H1 (cell line): ENCODE data around the gene CLEC10A. TPM values are rescaled to one million over a fixed set of nuclear protein-coding genes. Genes with fewer than 3 reads are reported as not detected.

Experiments
- CTCF ChIA-PET: fragments of 300-600 bp; sonication (Branson Sonifier 250); formaldehyde crosslinking; loops from one replicate; lab custom pipeline; 2021; ENCODE audit not compliant: partially characterized antibody; lab: Charles Lee
- POLR2A ChIA-PET: fragments of 300-600 bp; sonication (Branson Sonifier 250); formaldehyde crosslinking; loops from one replicate; lab custom pipeline; 2021; ENCODE audit warnings: inconsistent platforms; ENCODE audit not compliant: partially characterized antibody; lab: Charles Lee
- DNase-seq, 2 experiments: peaks; one replicate each; pipeline versions ENCODE4 v3.0.0 to v3.0.0-alpha.2; 2010 to 2022; ENCODE audit warnings: low spot score in 2 of 2, low read depth in 1 of 2, mixed read lengths in 1 of 2
- FAIRE-seq: peaks from 2 replicates; lab custom pipeline; 2011; peaks lifted over from hg19 to GRCh38; lab: Jason Lieb, UNC
- H2AFZ ChIP-seq: 2 replicates; pipeline ENCODE4 v1.8.1; 2012; ENCODE audit warnings: low read length, inconsistent platforms
- H2AK5ac ChIP-seq: 2 replicates; pipeline ENCODE4 v1.6.1; 2013; ENCODE audit warnings: low read depth, low read length
- H2BK120ac ChIP-seq: replicated peaks from 2 replicates; pipeline ENCODE3; 2013; ENCODE audit warnings: low read depth, low read length, inconsistent platforms
- H2BK12ac ChIP-seq: 2 replicates; pipeline ENCODE4 v1.6.1; 2013; ENCODE audit warnings: low read depth, low read length
- H2BK15ac ChIP-seq: 2 replicates; pipeline ENCODE4 v1.6.1; 2013; ENCODE audit warnings: low read length
- H2BK20ac ChIP-seq: 2 replicates; pipeline ENCODE4 v1.6.1; 2013; ENCODE audit warnings: low read length
- H2BK5ac ChIP-seq: 2 replicates; pipeline ENCODE4 v1.6.1; 2013; ENCODE audit warnings: low read depth, low read length
- H3K14ac ChIP-seq: 2 replicates; pipeline ENCODE4 v1.6.1; 2013; ENCODE audit warnings: inconsistent platforms; ENCODE audit not compliant: insufficient read length
- H3K18ac ChIP-seq: 2 replicates; pipeline ENCODE4 v1.6.1; 2013; ENCODE audit warnings: low read length; ENCODE audit errors: extremely low read depth
- H3K23ac ChIP-seq: 2 replicates; pipeline ENCODE4 v1.6.1; 2013; ENCODE audit warnings: inconsistent platforms; ENCODE audit not compliant: insufficient read length
- H3K23me2 ChIP-seq: 2 replicates; pipeline ENCODE4 v1.6.1; 2013; ENCODE audit warnings: low read depth, low read length
- H3K27ac ChIP-seq: 2 replicates; pipeline ENCODE4 v1.6.1; 2011; ENCODE audit warnings: low read depth, low read length, inconsistent platforms
- H3K27me3 ChIP-seq, 4 experiments: replicated peaks in 1 of 4; 1 replicate in 1 of 4; 2 replicates in 3 of 4; pipeline versions ENCODE4 v1.6.1 to v1.8.1; 2011 to 2013; ENCODE audit warnings: low read length in 3 of 4, mild to moderate bottlenecking in 3 of 4, inconsistent platforms in 2 of 4, mixed read lengths in 2 of 4, moderate library complexity in 1 of 4; ENCODE audit not compliant: control insufficient read depth in 3 of 4, insufficient read depth in 3 of 4; ENCODE audit errors: extremely low read depth in 1 of 4
- H3K36me3 ChIP-seq, 4 experiments: 2 replicates each; pipeline versions ENCODE4 v1.6.1 to v1.8.1; 2011 to 2013; ENCODE audit warnings: mild to moderate bottlenecking in 4 of 4, low read length in 3 of 4, moderate library complexity in 2 of 4, control low read depth in 1 of 4, inconsistent platforms in 1 of 4; ENCODE audit not compliant: insufficient read depth in 4 of 4, control insufficient read depth in 2 of 4
- H3K4ac ChIP-seq: replicated peaks from 2 replicates; pipeline ENCODE3; 2013; ENCODE audit warnings: low read length, low read depth, mixed read lengths, inconsistent platforms; ENCODE audit not compliant: insufficient read length
- H3K4me1 ChIP-seq, 4 experiments: replicated peaks in 1 of 4; 1 replicate in 1 of 4; 2 replicates in 3 of 4; pipeline versions ENCODE4 v1.6.1 to v1.8.1; 2011 to 2013; ENCODE audit warnings: low read length in 3 of 4, inconsistent platforms in 2 of 4, mixed read lengths in 1 of 4; ENCODE audit not compliant: insufficient read depth in 4 of 4, control insufficient read depth in 3 of 4
- H3K4me2 ChIP-seq, 2 experiments: 2 replicates each; pipeline versions ENCODE4 v1.6.1 to v1.8.1; 2011 to 2013; ENCODE audit warnings: low read depth in 2 of 2, low read length in 2 of 2, control low read depth in 1 of 2, inconsistent platforms in 1 of 2, mild to moderate bottlenecking in 1 of 2; ENCODE audit not compliant: insufficient read depth in 1 of 2
- H3K4me3 ChIP-seq, 4 experiments: fragments of 200-600, 300-600 bp in 1 of 4; sonication (generic), shearing (Covaris generic), sonication (Bioruptor Twin) in 1 of 4; 2 replicates each; pipeline versions ENCODE4 v1.5.1 to v1.8.1; 2011 to 2016; ENCODE audit warnings: low read length in 4 of 4, low read depth in 3 of 4, control low read depth in 2 of 4, inconsistent platforms in 2 of 4, mild to moderate bottlenecking in 2 of 4, mixed read lengths in 1 of 4, moderate library complexity in 1 of 4; ENCODE audit not compliant: insufficient read depth in 2 of 4; ENCODE audit errors: extremely low read depth in 1 of 4
- H3K56ac ChIP-seq: replicated peaks from 2 replicates; pipeline ENCODE3; 2013; ENCODE audit warnings: low read depth, mild to moderate bottlenecking, mixed read lengths, low read length, inconsistent platforms; ENCODE audit not compliant: insufficient read length
- H3K79me1 ChIP-seq: 2 replicates; pipeline ENCODE4 v1.6.1; 2013; ENCODE audit warnings: low read depth, low read length, control low read depth
- H3K79me2 ChIP-seq, 2 experiments: 2 replicates each; pipeline versions ENCODE4 v1.6.1 to v1.8.1; 2012 to 2013; ENCODE audit warnings: low read length in 2 of 2, mild to moderate bottlenecking in 2 of 2, inconsistent platforms in 1 of 2; ENCODE audit not compliant: insufficient read depth in 2 of 2, control insufficient read depth in 1 of 2
- H3K9ac ChIP-seq, 4 experiments: replicated peaks in 1 of 4; 1 replicate in 1 of 4; 2 replicates in 3 of 4; pipeline versions ENCODE4 v1.6.1 to v1.8.1; 2011 to 2013; ENCODE audit warnings: low read depth in 3 of 4, low read length in 3 of 4, control low read depth in 2 of 4, mild to moderate bottlenecking in 2 of 4, moderate library complexity in 2 of 4, inconsistent platforms in 1 of 4; ENCODE audit errors: extremely low read depth in 1 of 4
- H3K9me3 ChIP-seq, 2 experiments: 2 replicates each; pipeline versions ENCODE4 v1.6.1 to v1.8.1; 2012 to 2013; ENCODE audit warnings: mild to moderate bottlenecking in 2 of 2, moderate library complexity in 2 of 2, control low read depth in 1 of 2, inconsistent platforms in 1 of 2, low read depth in 1 of 2, low read length in 1 of 2, mixed read lengths in 1 of 2; ENCODE audit not compliant: insufficient read depth in 2 of 2
- H4K20me1 ChIP-seq, 2 experiments: replicated peaks in 1 of 2; 2 replicates each; pipeline versions ENCODE3 to v1.8.1; 2011 to 2013; ENCODE audit warnings: inconsistent platforms in 2 of 2, low read length in 2 of 2, mild to moderate bottlenecking in 1 of 2; ENCODE audit not compliant: insufficient read depth in 2 of 2, control insufficient read depth in 1 of 2
- H4K5ac ChIP-seq: 2 replicates; pipeline ENCODE4 v1.6.1; 2013; ENCODE audit warnings: low read length, low read depth, mixed read lengths, inconsistent platforms; ENCODE audit not compliant: insufficient read length
- H4K8ac ChIP-seq: 2 replicates; pipeline ENCODE4 v1.8.0; 2013; ENCODE audit warnings: mild to moderate bottlenecking, moderate library complexity, low read length, inconsistent platforms; ENCODE audit not compliant: insufficient read depth; ENCODE audit errors: extremely low read depth
- H4K91ac ChIP-seq: replicated peaks from 2 replicates; pipeline ENCODE3; 2013; ENCODE audit warnings: low read length, mixed read lengths, inconsistent platforms; ENCODE audit not compliant: insufficient read length
- CBX5 ChIP-seq: fragments of 300-800, 300-1000 bp; sonication (generic); IDR thresholded peaks from 2 replicates; pipeline ENCODE4 v1.7.1; 2016; ENCODE audit warnings: antibody characterized with exemption, low read length, low read depth
- CEBPB ChIP-seq: IDR thresholded peaks from 2 replicates; pipeline ENCODE4 v1.6.1; 2012; ENCODE audit warnings: low read depth, low read length
- CHD2 ChIP-seq: IDR thresholded peaks from 2 replicates; pipeline ENCODE4 v1.6.1; 2012; ENCODE audit warnings: low read length, improper control_type of control experiment
- POLR2AphosphoS5 ChIP-seq: IDR thresholded peaks from 2 replicates; pipeline ENCODE4 v1.6.1; 2011; ENCODE audit warnings: low read depth, low read length
- SP4 ChIP-seq: IDR thresholded peaks from 2 replicates; pipeline ENCODE4 v1.6.1; 2012; ENCODE audit warnings: low read length, inconsistent platforms
- TCF12 ChIP-seq: IDR thresholded peaks from 2 replicates; pipeline ENCODE4 v1.6.1; 2011; ENCODE audit warnings: low read depth, mild to moderate bottlenecking, low read length
- YY1 ChIP-seq: IDR thresholded peaks from 2 replicates; pipeline ENCODE4 v1.6.1; 2011; ENCODE audit warnings: low read depth, mild to moderate bottlenecking, low read length
- WGBS, 2 experiments: shearing (Covaris generic) in 1 of 2; methylation state at CpG; one replicate each; pipeline versions ENCODE4 v1.1.6 to v1.1.7; 2013 to 2015; ENCODE audit warnings: low lambda C conversion rate in 2 of 2, mixed read lengths in 2 of 2, inconsistent platforms in 1 of 2, low coverage in 1 of 2, missing lambda C conversion rate in 1 of 2; ENCODE audit not compliant: insufficient replicate concordance in 2 of 2, insufficient coverage in 1 of 2, insufficient read length in 1 of 2; ENCODE audit errors: extremely low coverage in 1 of 2, missing lambda C conversion rate in 1 of 2; 5-methylcytosine and 5-hydroxymethylcytosine counted together
- polyA plus RNA-seq, 7 experiments: library from polyadenylated mRNA; depleted of rRNA in 3 of 7; stranded (reverse) in 5 of 7; unstranded in 2 of 7; fragments of >200 nt in 5 of 7; fragments of 200-250 nt in 2 of 7; gene quantifications; 1 replicate in 5 of 7; 2 replicates in 1 of 7; 4 replicates in 1 of 7; pipeline versions ENCODE4 v1.2.1 to v1.2.3, GENCODE V29; 2011 to 2013; ENCODE audit warnings: missing spikeins in 2 of 7, mixed read lengths in 2 of 7
- total RNA-seq: library from RNA; stranded (reverse); fragmentation: NEBNext Ultra II Directional; extraction: Animal tissue kit (Norgen Biotek cat#: 25700); gene quantifications from 2 replicates; pipeline ENCODE4 v1.2.1, GENCODE V29; 2021
- TF ChIP-seq, protein P1 (sequence below): IDR thresholded peaks from 2 replicates; pipeline ENCODE4 v1.6.1; 2011; ENCODE audit warnings: low read depth, mild to moderate bottlenecking, low read length; ENCODE audit not compliant: insufficient read depth

CLEC10A gene
- total and polyA plus RNA-seq, 2 of the 8 experiments (the other 6 are each of a cell fraction or from before 2014, with no cell fraction given) = not detected

DNA sequence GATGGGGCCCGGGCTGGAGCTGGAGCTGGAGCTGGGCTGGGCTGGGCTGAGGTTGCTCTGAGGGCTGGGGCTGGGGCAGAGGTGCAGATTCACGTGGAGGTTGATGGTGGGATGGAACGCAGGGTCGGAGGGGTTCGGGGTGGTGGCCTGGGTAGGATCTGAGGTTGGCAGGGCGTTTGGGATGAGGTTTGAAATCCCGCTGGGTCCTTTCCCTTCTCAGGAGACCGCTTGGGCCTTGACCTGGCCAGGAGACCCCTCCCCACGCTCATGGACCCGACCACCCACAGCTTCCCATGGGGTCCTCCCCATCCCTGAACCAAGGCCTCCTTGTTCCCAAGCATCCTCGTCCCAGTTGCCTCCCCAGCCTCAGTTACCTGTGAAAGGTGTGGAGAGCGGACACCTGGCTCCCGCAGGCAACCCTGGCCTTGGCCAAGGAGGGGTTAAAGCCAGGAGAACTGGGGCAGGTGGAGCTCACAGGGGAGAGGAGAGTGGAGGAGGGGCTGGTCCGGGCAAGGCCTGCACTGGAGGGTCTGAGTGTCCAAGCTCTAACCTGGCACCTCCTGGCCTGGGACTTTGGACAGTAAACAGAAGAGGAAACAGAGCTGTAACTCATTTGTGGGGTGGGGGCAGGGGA is 34.3 kb upstream of the CLEC10A start, which contains the start of gene ASGR2:
Gene ASGR2, minus strand, starts transcription at position 582 of the 634 bp plus-strand sequence. CDS start 582 bp downstream, outside the sequence.
- Histone ChIP-seq H3K79me2 (no peaks in the 10 kb centered on the region), H3K56ac (no peak within 1 kb of the TSS), H3K4me1 (peaks cover 0 to 12% (median 4%) of the 10 kb centered on the region in 4 experiments; a peak in 4 of 7 replicates), H4K91ac (peak within 1 kb of the TSS; percentile 55), H3K18ac (peak within 1 kb of the TSS; percentile 32), H3K4me3 (no peak within 1 kb of the TSS), H3K27me3 (no peaks in the 10 kb centered on the region), H2BK12ac (peak within 1 kb of the TSS; percentile 91; the same call in 1 of the 2 replicates), H4K20me1 (peaks cover 0 to 4% of the 10 kb centered on the region in 2 experiments), H2AFZ (peak within 1 kb of the TSS; percentile 26; the same call in 1 of the 2 replicates), H3K9ac (no peak within 1 kb of the TSS), H3K14ac (no peak within 1 kb of the TSS), H3K9me3 (no peaks in the 10 kb centered on the region), H3K4me2 (no peak within 1 kb of the TSS), H2BK15ac (peak within 1 kb of the TSS; percentile 62; the same call in 1 of the 2 replicates), H2BK120ac (peak within 1 kb of the TSS; percentile 86), H4K8ac (peak within 1 kb of the TSS; percentile 70), H2AK5ac (peak within 1 kb of the TSS; percentile 97; the same call in 1 of the 2 replicates), H3K23ac (no peak within 1 kb of the TSS), H3K27ac (no peak within 1 kb of the TSS), H3K23me2 (peaks cover 6% of the 10 kb centered on the region), H3K79me1 (peaks cover 2% of the 10 kb centered on the region; the same call in 1 of the 2 replicates), H2BK20ac (peak within 1 kb of the TSS; percentile 82), H3K4ac (peak within 1 kb of the TSS; percentile 59), H2BK5ac (peak within 1 kb of the TSS; percentile 71; the same call in 1 of the 2 replicates), H3K36me3 (no peaks in the 10 kb centered on the region), H4K5ac (no peak within 1 kb of the TSS)
- TF ChIP-seq CHD2 (no peak), SP4 (no peak), POLR2AphosphoS5 (no peak), YY1 (no peak), TCF12 (no peak), CEBPB (no peak), CBX5 (no peak)
- TF ChIP-seq, protein P1, sequence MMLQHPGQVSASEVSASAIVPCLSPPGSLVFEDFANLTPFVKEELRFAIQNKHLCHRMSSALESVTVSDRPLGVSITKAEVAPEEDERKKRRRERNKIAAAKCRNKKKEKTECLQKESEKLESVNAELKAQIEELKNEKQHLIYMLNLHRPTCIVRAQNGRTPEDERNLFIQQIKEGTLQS = no peak
- DNase-seq = no peak
- FAIRE-seq = no peak
- CTCF ChIA-PET = interaction anchor here (0.9 to 1.7 kb wide), 7 partner anchors 10 to 68 kb away, joined by 3 to 7 read pairs (median 4); no protein-coding TSS in a partner anchor
- 67% methylated on average over 7 of the region's 14 CpGs; no CpG with 5 or more reads in 1 of the 2 experiments for WGBS, 2 experiments
- POLR2A ChIA-PET = interaction anchor here (0.5 to 1.4 kb wide), 5 partner anchors 9 to 322 kb away, joined by 3 to 4 read pairs (median 4); no protein-coding TSS in a partner anchor
